ENCODE results near the gene GPAM.
"Not testable (repeated sequence)": the region's sequence is repeated elsewhere in the genome, so short reads cannot be mapped to it uniquely, and the experiment has no call there.

Gene GPAM

GRCh38 chr10:112131996-112132395 is 51.6 kb downstream of the GPAM start:
- no peak for DNase-seq (ENCODE audit: low read depth)

DNA sequence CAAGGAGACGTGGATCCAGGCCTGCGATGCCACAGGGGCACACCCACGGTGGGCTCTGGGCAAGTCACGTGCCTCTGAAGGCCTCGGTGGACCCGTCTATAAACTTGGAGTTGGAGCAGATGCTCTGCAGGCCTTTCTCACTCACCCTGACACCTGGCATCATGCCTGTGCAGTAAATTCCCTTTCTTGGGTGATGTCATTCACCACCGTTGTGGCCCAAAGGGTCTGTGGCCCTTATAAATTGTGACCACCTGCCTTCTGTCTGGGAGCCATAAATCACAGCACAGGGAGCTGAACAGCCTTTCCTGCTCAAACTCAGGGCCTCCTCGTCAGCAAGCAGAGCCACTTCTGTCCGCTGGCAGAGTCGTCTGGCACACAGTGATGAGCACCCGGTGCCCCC is 52.2 kb downstream of the GPAM start:
- DNase-seq (ENCODE audit: low read depth) = no peak

- DNase-seq (ENCODE audit: low read depth) = no peak
Observed at GRCh38 chr10:112126901-112127300, 56.7 kb downstream of the GPAM start.

DNA sequence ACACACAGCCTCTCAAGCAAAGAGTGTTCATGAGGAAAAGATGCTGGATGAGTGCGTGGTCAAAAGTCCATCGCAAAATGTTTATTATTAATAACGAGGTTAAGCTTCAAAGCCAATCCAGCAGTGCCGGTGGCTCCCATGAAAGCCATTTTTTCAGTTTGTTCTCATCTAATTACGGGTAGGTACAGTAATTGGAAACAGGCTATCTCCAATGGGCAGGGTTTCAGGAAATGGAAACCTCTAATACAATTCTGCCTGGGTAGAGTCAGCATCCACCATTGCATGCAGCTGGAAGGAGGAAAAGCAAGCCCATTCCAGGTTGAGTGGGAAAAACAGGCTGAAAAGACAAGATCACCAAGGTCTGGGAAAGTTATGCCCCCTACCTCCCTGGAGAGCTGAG is 57.4 kb downstream of the GPAM start:
- no peak for DNase-seq (ENCODE audit: low read depth)

GRCh38 chr10:112124866-112125265 is 58.7 kb downstream of the GPAM start:
- DNase-seq (ENCODE audit: low read depth) = no peak

DNA sequence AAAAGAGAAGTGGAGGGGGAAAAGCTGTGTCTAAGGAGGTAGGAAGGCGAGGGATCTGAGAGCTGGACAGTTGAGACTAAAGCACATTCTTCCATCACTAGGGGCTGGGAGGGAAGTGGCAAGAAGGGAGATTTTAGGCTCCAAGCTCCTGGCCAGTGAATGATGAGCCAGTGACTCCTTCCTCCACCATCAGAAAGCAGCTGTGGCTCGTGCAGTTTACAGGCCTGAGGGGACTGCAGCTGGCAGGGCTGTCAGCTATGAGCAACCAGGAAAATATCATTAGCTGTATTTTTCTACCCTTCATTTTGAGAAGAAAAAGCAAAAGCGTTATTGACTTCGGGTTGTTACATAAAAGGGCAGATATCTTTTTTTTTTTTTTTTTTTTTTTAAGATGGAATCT is 60.7 kb downstream of the GPAM start:
- DNase-seq (ENCODE audit: low read depth) = no peak

DNA sequence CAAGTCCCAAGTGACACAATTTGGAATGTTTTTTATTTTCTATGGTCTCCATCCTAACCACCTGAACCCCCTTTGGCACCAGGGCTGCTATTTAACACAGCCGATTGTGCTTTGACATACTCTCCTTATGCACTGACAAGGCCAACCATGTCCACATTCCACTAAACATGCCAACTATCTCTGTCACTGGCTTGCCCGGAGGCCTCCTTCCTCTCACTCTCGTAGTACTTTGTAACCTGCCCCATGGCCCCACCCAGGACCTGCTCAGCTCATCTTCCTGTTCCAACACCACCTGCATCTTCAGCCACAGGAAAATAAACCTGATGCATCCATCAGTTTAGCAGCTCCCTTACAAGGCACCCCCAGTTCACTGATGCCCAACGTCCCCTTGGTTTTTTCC is 63.1 kb downstream of the GPAM start:
- DNase-seq (ENCODE audit: low read depth) = no peak

DNA sequence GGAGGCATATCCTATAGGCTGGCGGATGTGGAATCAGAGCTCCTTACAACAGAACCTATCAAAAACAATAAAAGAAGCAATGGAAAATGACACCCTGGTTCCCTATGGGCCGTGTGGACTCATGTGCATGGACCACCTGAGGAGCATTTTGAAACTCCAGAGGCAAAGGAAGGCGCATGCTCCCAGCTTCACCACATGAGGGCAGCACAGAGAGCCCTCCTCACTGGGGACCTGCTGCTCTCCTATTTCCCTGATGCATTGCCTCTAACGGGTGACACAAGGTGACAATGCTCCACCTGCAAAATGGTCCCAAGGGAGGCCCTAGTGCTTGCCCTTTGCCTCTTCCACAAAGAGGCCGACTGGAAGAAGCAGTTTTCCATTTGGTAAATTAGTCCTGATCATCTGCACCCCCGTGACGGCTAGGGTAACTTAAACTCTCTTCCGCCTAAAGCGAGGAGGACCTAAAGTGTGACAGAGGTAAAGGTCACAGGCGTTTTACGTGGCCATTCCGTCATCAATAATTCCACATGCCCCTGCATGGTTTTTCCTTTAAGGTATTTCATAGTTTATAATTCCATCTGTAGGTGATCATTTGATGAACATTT is 67.7 kb downstream of the GPAM start:
- DNase-seq (ENCODE audit: low read depth) = peak; percentile 12

DNA sequence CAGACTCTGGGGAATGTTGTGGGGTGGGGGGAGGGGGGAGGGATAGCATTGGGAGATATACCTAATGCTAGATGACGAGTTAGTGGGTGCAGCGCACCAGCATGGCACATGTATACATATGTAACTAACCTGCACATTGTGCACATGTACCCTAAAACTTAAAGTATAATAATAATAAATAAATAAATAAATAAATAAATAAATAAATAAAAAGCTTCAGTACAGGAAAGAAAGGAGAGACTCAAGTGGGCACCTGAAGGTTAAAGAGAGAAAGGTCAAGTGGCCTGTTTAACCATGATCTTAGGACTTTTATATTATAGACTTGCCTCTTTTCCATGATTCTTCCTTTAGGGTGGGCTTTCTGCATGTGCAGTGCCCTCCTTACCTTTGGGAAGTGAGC is 73.8 kb downstream of the GPAM start:
- not testable (repeated sequence) for DNase-seq (ENCODE audit: low read depth)
